Measurements from ENCODE around the gene PYDC2.

The PYDC2 gene

GRCh38 chr3:191499307-191500080, 38.5 kb downstream of the PYDC2 start:
- TF ChIP-seq GATA3 (IDR thresholded peaks at IDR 0.05; ENCODE audit: low read depth, low read length) = no peak
- TF ChIP-seq GATA2 (IDR thresholded peaks at IDR 0.05; ENCODE audit: low read depth, low read length) = peak; percentile 80

GRCh38 chr3:191500892-191501291, 39.9 kb downstream of the PYDC2 start:
- TF ChIP-seq GATA2 (IDR thresholded peaks at IDR 0.05; ENCODE audit: low read depth, low read length) = no peak
- no peak for TF ChIP-seq GATA3 (IDR thresholded peaks at IDR 0.05; ENCODE audit: low read depth, low read length)

- TF ChIP-seq GATA3 (IDR thresholded peaks at IDR 0.05; ENCODE audit: low read depth, low read length) (no peak), GATA2 (IDR thresholded peaks at IDR 0.05; ENCODE audit: low read depth, low read length) (no peak)
Observed at GRCh38 chr3:191502583-191502982, 41.6 kb downstream of the PYDC2 start.

- TF ChIP-seq GATA3 (IDR thresholded peaks at IDR 0.05; ENCODE audit: low read depth, low read length) = no peak
- no peak for TF ChIP-seq GATA2 (IDR thresholded peaks at IDR 0.05; ENCODE audit: low read depth, low read length)
Observed at GRCh38 chr3:191509078-191509477, 48.1 kb downstream of the PYDC2 start.
